Heart right ventricle (tissue), 16 donors: ENCODE data around the gene RGS6. TPM values are rescaled to one million over a fixed set of nuclear protein-coding genes. Genes with fewer than 3 reads are reported as not detected.

Source experiments
- ATAC-seq, 8 donors: fragments of 200-7000 bp; cut with Tn5 transposase; one replicate each; pipeline ENCODE4 v1.9.1; 2020; ENCODE audit warnings: mild to moderate bottlenecking in 8 of 8, moderate library complexity in 8 of 8, moderate number of reproducible peaks in 1 of 8
- DNase-seq, 2 donors: peaks; one replicate each; pipeline ENCODE4 v3.0.0-alpha.2; 2020
- H3K27ac ChIP-seq, 10 donors: fragments of 200-600 bp; sonication (generic) in 2 of 10; one replicate each; pipeline versions ENCODE4 v1.5.0 to v1.8.0; 2020 to 2022; ENCODE audit warnings: mild to moderate bottlenecking in 3 of 10
- H3K27me3 ChIP-seq, 7 donors: fragments of 200-600 bp; one replicate each; pipeline ENCODE4 v1.8.0; 2021 to 2022; ENCODE audit warnings: mild to moderate bottlenecking in 2 of 7
- H3K36me3 ChIP-seq, 9 donors: fragments of 200-600 bp; sonication (generic) in 1 of 9; one replicate each; pipeline versions ENCODE4 v1.5.0 to v1.8.0; 2020 to 2022; ENCODE audit warnings: mild to moderate bottlenecking in 2 of 9
- H3K4me1 ChIP-seq, 9 donors: fragments of 200-600 bp; sonication (generic) in 1 of 9; one replicate each; pipeline versions ENCODE4 v1.5.0 to v1.8.0; 2020 to 2022; ENCODE audit warnings: mild to moderate bottlenecking in 4 of 9
- H3K4me3 ChIP-seq, 10 donors: fragments of 200-600 bp; sonication (generic) in 2 of 10; one replicate each; pipeline versions ENCODE4 v1.5.0 to v1.8.0; 2020 to 2022; ENCODE audit warnings: mild to moderate bottlenecking in 7 of 10, moderate library complexity in 2 of 10
- H3K9me3 ChIP-seq, 11 donors: fragments of 200-600 bp in 10 of 11; sonication (generic) in 2 of 11; one replicate each; pipeline versions ENCODE4 v1.5.0 to v1.8.0; 2013 to 2022; ENCODE audit warnings: mild to moderate bottlenecking in 2 of 11, control low read depth in 1 of 11, moderate library complexity in 1 of 11
- WGBS, 2 donors: extraction: QIAGEN DNeasy Blood & Tissue Kit; methylation state at CpG; one replicate each; pipeline ENCODE4 v1.1.7; 2013; ENCODE audit warnings: inconsistent platforms in 1 of 2; 5-methylcytosine and 5-hydroxymethylcytosine counted together
- intact Hi-C, 10 donors: fragments of 100-400 bp; cut with DNase I; formaldehyde crosslinking; loops; one replicate each; pipeline versions ENCODE4 v1.11.1 to v1.14.2; 2022
- polyA plus RNA-seq, 2 donors: library from polyadenylated mRNA; stranded (reverse); fragments of 200-250 nt; gene quantifications; one replicate each; pipeline ENCODE4 v1.2.3, GENCODE V29; 2013
- total RNA-seq, 10 donors: library from RNA; stranded (reverse); fragmentation: NEBNext Ultra II Directional in 3 of 10; extraction: Animal tissue kit (Norgen Biotek cat#: 25700) in 3 of 10; gene quantifications; one replicate each; pipeline versions ENCODE4 v1.2.1 to v1.2.4, GENCODE V29; 2021 to 2023
- TF ChIP-seq, protein P1 (sequence below), 9 donors: fragments of 200-600 bp; sonication (generic) in 2 of 9; IDR thresholded peaks; one replicate each; pipeline versions ENCODE4 v1.5.0 to v1.8.0; 2021 to 2022; ENCODE audit warnings: antibody characterized with exemption in 9 of 9, mild to moderate bottlenecking in 5 of 9, moderate library complexity in 1 of 9
- donor health status: Arrhythmogenic right ventricular cardiomyopathy.
- donor health status: ischemic (EF 13 %, LVEDD 7.1; RV severe dilation, severe dysfunction).
- donor health status: healthy with polysubstance abuse.
- donor health status: DM: no; HTN: yes; CAD: no.
- donor health status: DM: no; HTN: no; CAD: no.
- donor health status: ischemic (EF 25% LVEDD 6.9; RV normal size, moderate dysfunction).
- donor health status: ischemic (EF 25% LVEDD 5.7; RV mildly dilated, moderate dysfunction).
- donor health status: healthy.
- donor health status: DM: yes; HTN: yes; CAD: no.
- donor health status: Ischemic cardiomyopathy.
- donor health status: ischemic (EF 35%, LVEDD 5.7; RV mildly dilated, moderate dysfunction).
- donor health status: nonischemic (EF 11% LVEDD 7.7; RV severe dilation, severe dysfunction).
- donor health status: DM: yes; HTN: yes; CAD: no.
- donor health status: PGD.
- donor health status: ischemic (EF 29% LVEDD 5.4; RV normal size, mild dysfunction).
- donor health status: nonischemic (EF 23%, LVEDD 6.1; RV moderate dilation, normal function).

RGS6 gene
- total and polyA plus RNA-seq, 12 donors = 1.2 to 31.9 (median 19.0) TPM

- intact Hi-C loops = no loop called here
- 38 to 49% methylated on average over 2 of the region's 2 CpGs for WGBS, 2 donors
- Histone ChIP-seq H3K36me3 (no peaks in the 10 kb centered on the region), H3K4me1 (peaks cover 0 to 21% (median 0%) of the 10 kb centered on the region in 9 donors), H3K9me3 (peaks cover 0 to 15% (median 0%) of the 10 kb centered on the region in 11 donors), H3K4me3 (no peak overlapping the region), H3K27ac (no peak overlapping the region), H3K27me3 (no peaks in the 10 kb centered on the region)
- ATAC-seq = peak in 4 of 8 donors; percentile 37 to 76 (median 56)
- DNase-seq = no peak
- TF ChIP-seq, protein P1, sequence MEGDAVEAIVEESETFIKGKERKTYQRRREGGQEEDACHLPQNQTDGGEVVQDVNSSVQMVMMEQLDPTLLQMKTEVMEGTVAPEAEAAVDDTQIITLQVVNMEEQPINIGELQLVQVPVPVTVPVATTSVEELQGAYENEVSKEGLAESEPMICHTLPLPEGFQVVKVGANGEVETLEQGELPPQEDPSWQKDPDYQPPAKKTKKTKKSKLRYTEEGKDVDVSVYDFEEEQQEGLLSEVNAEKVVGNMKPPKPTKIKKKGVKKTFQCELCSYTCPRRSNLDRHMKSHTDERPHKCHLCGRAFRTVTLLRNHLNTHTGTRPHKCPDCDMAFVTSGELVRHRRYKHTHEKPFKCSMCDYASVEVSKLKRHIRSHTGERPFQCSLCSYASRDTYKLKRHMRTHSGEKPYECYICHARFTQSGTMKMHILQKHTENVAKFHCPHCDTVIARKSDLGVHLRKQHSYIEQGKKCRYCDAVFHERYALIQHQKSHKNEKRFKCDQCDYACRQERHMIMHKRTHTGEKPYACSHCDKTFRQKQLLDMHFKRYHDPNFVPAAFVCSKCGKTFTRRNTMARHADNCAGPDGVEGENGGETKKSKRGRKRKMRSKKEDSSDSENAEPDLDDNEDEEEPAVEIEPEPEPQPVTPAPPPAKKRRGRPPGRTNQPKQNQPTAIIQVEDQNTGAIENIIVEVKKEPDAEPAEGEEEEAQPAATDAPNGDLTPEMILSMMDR (IDR thresholded peaks at IDR 0.05) = no peak
Observed at GRCh38 chr14:72254202-72254936, 322.1 kb downstream of the RGS6 start.

GRCh38 chr14:72254937-72255472 is 322.8 kb downstream of the RGS6 start:
- intact Hi-C loops = no loop called here
- H3K4me3 ChIP-seq = no peak overlapping the region
- peaks cover 0 to 21% (median 0%) of the 10 kb centered on the region in 9 donors for H3K4me1 ChIP-seq
- ATAC-seq (peak in 3 of 8 donors; percentile 27 to 50 (median 29)), DNase-seq (no peak)
- no peaks in the 10 kb centered on the region for H3K36me3 ChIP-seq
- WGBS, 2 donors = 75 to 81% methylated on average over 4 of the region's 4 CpGs
- TF ChIP-seq, protein P1 (IDR thresholded peaks at IDR 0.05) = no peak
- peaks cover 0 to 15% (median 0%) of the 10 kb centered on the region in 11 donors for H3K9me3 ChIP-seq
- no peak overlapping the region for H3K27ac ChIP-seq
- no peaks in the 10 kb centered on the region for H3K27me3 ChIP-seq

DNA sequence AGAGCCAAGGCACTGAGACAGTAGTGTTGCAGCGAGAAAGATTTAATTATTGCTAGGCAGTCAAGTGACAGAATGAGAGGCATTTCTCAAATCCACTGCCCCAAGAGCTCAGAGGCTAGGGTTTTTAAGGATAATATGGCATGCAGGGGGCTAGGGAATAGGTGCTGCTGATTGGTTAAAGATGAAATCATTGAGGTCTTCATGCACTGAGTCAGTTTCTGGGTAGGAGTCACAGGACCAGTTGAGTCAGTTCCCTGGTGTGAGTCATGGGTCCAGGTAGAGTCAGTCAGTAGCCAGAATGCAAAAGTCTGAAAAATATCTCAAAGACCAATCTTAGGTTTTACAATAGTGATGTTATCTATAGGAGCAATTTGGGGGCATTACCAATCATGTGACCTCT is 323.8 kb downstream of the RGS6 start:
- DNase-seq (no peak), ATAC-seq (no peak)
- 95 to 96% methylated on average over 1 of the region's 1 CpG for WGBS, 2 donors
- Histone ChIP-seq H3K36me3 (no peaks in the 10 kb centered on the region), H3K9me3 (peaks cover 0 to 15% (median 0%) of the 10 kb centered on the region in 11 donors), H3K27ac (no peak overlapping the region), H3K27me3 (no peaks in the 10 kb centered on the region), H3K4me3 (no peak overlapping the region), H3K4me1 (peaks cover 0 to 20% (median 0%) of the 10 kb centered on the region in 9 donors)
- TF ChIP-seq, protein P1 (IDR thresholded peaks at IDR 0.05) = no peak
- intact Hi-C loops = no loop called here

- Histone ChIP-seq H3K4me3 (no peak overlapping the region), H3K27ac (no peak overlapping the region), H3K4me1 (peaks cover 0 to 7% (median 0%) of the 10 kb centered on the region in 9 donors), H3K36me3 (no peaks in the 10 kb centered on the region), H3K9me3 (peaks cover 0 to 14% (median 2%) of the 10 kb centered on the region in 11 donors), H3K27me3 (no peaks in the 10 kb centered on the region)
- intact Hi-C loops = no loop called here
- 68 to 76% methylated on average over 4 of the region's 4 CpGs for WGBS, 2 donors
- TF ChIP-seq, protein P1 (IDR thresholded peaks at IDR 0.05) = no peak
- ATAC-seq (no peak), DNase-seq (no peak)
Observed at GRCh38 chr14:72261068-72261467, 328.8 kb downstream of the RGS6 start.
